Parathyroid adenoma (tissue), 2 donors: ENCODE data around the gene TNPO3.
"Not testable (repeated sequence)": the region's sequence is repeated elsewhere in the genome, so short reads cannot be mapped to it uniquely, and the experiment has no call there.

Source experiments
- H2AFZ ChIP-seq: fragments of 300-600 bp; sonication (generic); one replicate; pipeline ENCODE4 v1.7.0; 2017; ENCODE audit warnings: antibody characterized with exemption, mild to moderate bottlenecking
- H3K27ac ChIP-seq: fragments of 300-600 bp; sonication (generic); one replicate; pipeline ENCODE4 v1.7.0; 2017
- H3K27me3 ChIP-seq: fragments of 300-600 bp; sonication (generic); one replicate; pipeline ENCODE4 v1.7.0; 2017; ENCODE audit warnings: low read length; ENCODE audit not compliant: control insufficient read depth, insufficient read depth
- H3K36me3 ChIP-seq: fragments of 300-600 bp; sonication (generic); one replicate; pipeline ENCODE4 v1.7.0; 2017; ENCODE audit warnings: low read length; ENCODE audit not compliant: control insufficient read depth, insufficient read depth
- H3K4me1 ChIP-seq: fragments of 300-600 bp; sonication (generic); one replicate; pipeline ENCODE4 v1.7.0; 2017; ENCODE audit warnings: control low read depth
- H3K4me2 ChIP-seq: fragments of 300-600 bp; sonication (generic); one replicate; pipeline ENCODE4 v1.7.0; 2017; ENCODE audit warnings: low read length
- H3K4me3 ChIP-seq: fragments of 300-600 bp; sonication (generic); one replicate; pipeline ENCODE4 v1.7.0; 2017; ENCODE audit warnings: low read depth, low read length
- H3K79me2 ChIP-seq: fragments of 300-600 bp; sonication (generic); one replicate; pipeline ENCODE4 v1.7.0; 2017; ENCODE audit warnings: control low read depth
- H3K9ac ChIP-seq: fragments of 300-600 bp; sonication (generic); one replicate; pipeline ENCODE4 v1.7.0; 2017; ENCODE audit warnings: mild to moderate bottlenecking
- H3K9me3 ChIP-seq: fragments of 300-600 bp; sonication (generic); one replicate; pipeline ENCODE4 v1.7.0; 2017; ENCODE audit warnings: low read length; ENCODE audit not compliant: control insufficient read depth
- TF ChIP-seq, protein P1 (sequence below): fragments of 300-600 bp; sonication (generic); IDR thresholded peaks from one replicate; pipeline ENCODE4 v1.7.0; 2017; ENCODE audit warnings: antibody characterized with exemption, mild to moderate bottlenecking
- donor health status: primary hyperparathyroidism.

The TNPO3 gene

DNA sequence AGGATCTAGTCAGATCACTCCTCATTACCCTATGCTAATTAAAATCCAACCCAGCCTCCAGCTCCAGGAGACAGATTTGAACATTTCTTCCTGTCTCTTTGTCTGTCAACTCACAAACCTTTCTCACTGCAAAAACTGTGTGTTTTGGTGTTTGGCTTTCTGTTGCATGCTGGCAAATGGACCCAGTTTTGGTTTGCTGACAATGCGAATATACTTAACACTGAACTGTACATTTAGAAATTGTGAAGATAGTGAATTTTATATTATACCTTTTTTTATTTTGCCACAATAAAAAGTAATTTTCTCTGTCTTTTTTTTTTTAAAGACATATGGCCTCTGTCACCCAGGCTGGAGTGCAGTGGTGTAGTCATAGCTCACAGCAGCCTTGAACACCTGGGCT lies 18.3 kb upstream of the TNPO3 start:
- no peaks in the 10 kb centered on the region for H3K9me3 ChIP-seq
- H3K4me3 ChIP-seq: no peak overlapping the region
- TF ChIP-seq, protein P1, sequence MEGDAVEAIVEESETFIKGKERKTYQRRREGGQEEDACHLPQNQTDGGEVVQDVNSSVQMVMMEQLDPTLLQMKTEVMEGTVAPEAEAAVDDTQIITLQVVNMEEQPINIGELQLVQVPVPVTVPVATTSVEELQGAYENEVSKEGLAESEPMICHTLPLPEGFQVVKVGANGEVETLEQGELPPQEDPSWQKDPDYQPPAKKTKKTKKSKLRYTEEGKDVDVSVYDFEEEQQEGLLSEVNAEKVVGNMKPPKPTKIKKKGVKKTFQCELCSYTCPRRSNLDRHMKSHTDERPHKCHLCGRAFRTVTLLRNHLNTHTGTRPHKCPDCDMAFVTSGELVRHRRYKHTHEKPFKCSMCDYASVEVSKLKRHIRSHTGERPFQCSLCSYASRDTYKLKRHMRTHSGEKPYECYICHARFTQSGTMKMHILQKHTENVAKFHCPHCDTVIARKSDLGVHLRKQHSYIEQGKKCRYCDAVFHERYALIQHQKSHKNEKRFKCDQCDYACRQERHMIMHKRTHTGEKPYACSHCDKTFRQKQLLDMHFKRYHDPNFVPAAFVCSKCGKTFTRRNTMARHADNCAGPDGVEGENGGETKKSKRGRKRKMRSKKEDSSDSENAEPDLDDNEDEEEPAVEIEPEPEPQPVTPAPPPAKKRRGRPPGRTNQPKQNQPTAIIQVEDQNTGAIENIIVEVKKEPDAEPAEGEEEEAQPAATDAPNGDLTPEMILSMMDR: no peak
- H2AFZ ChIP-seq: no peak overlapping the region
- H3K79me2 ChIP-seq: no peaks in the 10 kb centered on the region
- no peak overlapping the region for H3K9ac ChIP-seq
- H3K4me1 ChIP-seq: no peaks in the 10 kb centered on the region
- no peak overlapping the region for H3K4me2 ChIP-seq
- H3K36me3 ChIP-seq: no peaks in the 10 kb centered on the region
- H3K27me3 ChIP-seq: no peaks in the 10 kb centered on the region
- no peak overlapping the region for H3K27ac ChIP-seq

DNA sequence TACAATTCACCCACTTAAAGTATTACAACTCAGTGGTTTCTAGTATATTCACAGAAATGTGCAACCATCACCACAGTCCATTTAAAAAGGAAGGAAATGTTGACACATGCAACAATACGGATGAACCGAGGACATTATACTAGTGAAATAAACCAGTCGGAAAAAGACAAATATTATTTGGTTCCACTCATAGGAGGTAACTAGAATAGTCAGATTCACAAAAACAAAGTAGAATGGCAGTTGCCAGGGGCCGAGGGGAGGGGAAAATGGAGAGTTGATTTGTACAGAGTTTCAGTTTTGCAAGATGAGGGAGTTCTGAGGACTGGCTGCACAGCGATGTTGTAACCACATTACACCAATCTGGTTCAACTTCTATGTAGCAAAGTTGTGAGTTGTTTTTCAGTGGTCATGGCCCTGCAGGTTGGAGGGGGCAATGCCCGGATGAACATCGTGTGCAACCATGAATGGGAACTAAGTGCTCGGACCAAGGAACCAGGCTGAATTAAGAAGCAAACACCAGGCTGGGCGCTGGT lies 17.6 kb upstream of the TNPO3 start:
- Histone ChIP-seq H3K9ac (no peak overlapping the region), H2AFZ (no peak overlapping the region), H3K4me3 (no peak overlapping the region), H3K4me2 (no peak overlapping the region), H3K9me3 (no peaks in the 10 kb centered on the region), H3K79me2 (no peaks in the 10 kb centered on the region), H3K36me3 (no peaks in the 10 kb centered on the region), H3K27me3 (no peaks in the 10 kb centered on the region), H3K4me1 (no peaks in the 10 kb centered on the region), H3K27ac (no peak overlapping the region)
- TF ChIP-seq, protein P1: no peak

DNA sequence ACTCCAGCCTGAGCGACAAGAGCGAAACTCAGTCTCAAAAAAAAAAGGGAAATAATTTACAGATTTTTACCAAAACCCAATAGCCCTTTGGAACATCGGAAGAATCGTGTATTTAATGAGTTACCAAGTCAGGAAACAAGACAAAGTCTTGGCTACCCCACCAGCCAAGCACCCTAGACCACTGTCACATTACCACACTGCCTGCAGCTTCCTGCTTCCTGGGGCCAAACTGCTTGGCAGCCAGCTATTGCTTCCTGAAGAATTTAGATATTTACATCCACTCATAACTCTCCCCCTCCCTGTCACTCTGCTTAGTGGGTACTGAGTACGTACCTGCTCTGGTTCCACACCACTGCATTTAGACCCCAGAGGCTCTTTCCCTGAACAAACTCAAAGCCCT lies 14.1 kb upstream of the TNPO3 start:
- TF ChIP-seq, protein P1: no peak
- Histone ChIP-seq H3K27ac (no peak overlapping the region), H3K4me2 (no peak overlapping the region), H3K9me3 (no peaks in the 10 kb centered on the region), H2AFZ (no peak overlapping the region), H3K9ac (no peak overlapping the region), H3K36me3 (no peaks in the 10 kb centered on the region), H3K79me2 (no peaks in the 10 kb centered on the region), H3K4me3 (no peak overlapping the region), H3K27me3 (no peaks in the 10 kb centered on the region), H3K4me1 (peaks cover 6% of the 10 kb centered on the region)

DNA sequence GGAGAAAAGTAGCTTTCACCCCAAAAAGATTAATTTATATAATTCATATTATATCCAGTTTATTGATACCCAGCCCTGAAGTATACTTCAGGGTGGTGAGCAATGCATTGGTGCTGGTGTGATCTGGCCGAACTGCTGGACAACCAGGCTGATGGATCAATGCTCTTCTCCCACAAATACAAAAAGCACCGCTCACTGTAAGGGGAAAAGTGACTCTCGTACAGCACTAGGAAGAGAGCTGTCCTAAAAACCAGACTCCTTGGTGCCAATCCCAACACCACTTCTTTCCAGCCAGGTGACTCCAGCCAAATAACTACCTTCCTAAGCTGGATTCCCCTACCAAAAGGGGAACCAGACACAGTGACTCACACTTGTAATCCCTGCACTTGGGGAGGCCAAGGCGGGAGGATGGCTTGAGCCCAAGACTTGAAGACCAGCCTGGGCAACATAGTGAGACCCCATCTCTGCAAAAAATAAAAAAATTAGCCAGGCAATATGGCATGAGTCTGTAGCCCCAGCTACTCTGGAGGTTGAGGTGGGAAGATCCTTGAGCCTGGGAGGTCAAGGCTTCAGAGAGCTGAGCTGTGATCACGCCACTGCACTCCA lies 13.1 kb upstream of the TNPO3 start:
- H3K4me3 ChIP-seq: no peak overlapping the region
- H2AFZ ChIP-seq: no peak overlapping the region
- peaks cover 6% of the 10 kb centered on the region for H3K4me1 ChIP-seq
- no peaks in the 10 kb centered on the region for H3K79me2 ChIP-seq
- H3K9me3 ChIP-seq: no peaks in the 10 kb centered on the region
- H3K36me3 ChIP-seq: no peaks in the 10 kb centered on the region
- TF ChIP-seq, protein P1: no peak
- no peaks in the 10 kb centered on the region for H3K27me3 ChIP-seq
- no peak overlapping the region for H3K4me2 ChIP-seq
- no peak overlapping the region for H3K9ac ChIP-seq
- H3K27ac ChIP-seq: no peak overlapping the region

DNA sequence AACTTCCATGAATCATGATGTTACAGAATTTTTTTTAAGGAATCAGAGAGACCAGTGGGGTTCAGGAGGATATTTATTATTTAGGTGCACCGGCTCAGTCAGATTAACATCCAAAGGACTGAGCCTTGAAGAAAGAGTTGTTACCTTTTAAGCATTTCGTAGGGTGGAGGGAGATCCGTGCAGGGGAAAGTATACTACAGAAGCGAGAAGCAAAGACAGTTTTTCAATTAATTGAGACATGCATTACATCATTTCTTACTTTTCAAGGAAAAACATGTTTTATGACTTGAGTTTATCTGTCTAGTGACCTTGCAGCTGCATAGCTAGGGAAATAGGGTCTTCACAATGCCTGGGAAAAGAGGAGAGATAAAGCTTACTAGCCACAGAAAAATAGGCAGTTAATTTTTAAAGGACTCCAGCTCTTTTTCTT lies 12.2 kb upstream of the TNPO3 start:
- not testable (repeated sequence) for H3K4me3 ChIP-seq, H3K9ac ChIP-seq, H3K9me3 ChIP-seq, H3K27ac ChIP-seq, H3K79me2 ChIP-seq, H2AFZ ChIP-seq, H3K4me2 ChIP-seq, H3K36me3 ChIP-seq, H3K27me3 ChIP-seq, H3K4me1 ChIP-seq
